Neural progenitor cell (in vitro differentiated cells): ENCODE results near the gene TRAF1.

Source experiments
- EZH2 ChIP-seq: fragments of 200-600 bp; sonication (generic); IDR thresholded peaks from 2 replicates; pipeline ENCODE4 v1.6.1; 2017; ENCODE audit warnings: antibody characterized with exemption, mild to moderate bottlenecking, moderate library complexity
- EZH2phosphoT487 ChIP-seq: fragments of 200-600 bp; sonication (generic); IDR thresholded peaks from 2 replicates; pipeline ENCODE4 v1.6.1; 2017; ENCODE audit warnings: antibody characterized with exemption
- TF ChIP-seq, protein P1 (sequence below): fragments of 200-600 bp; sonication (generic); IDR thresholded peaks from 2 replicates; pipeline ENCODE4 v1.5.1; 2017; ENCODE audit warnings: antibody characterized with exemption, mild to moderate bottlenecking

GRCh38 chr9:120917929-120918762, 8.4 kb downstream of the TRAF1 start:
- no peak for TF ChIP-seq EZH2
- TF ChIP-seq, protein P1, sequence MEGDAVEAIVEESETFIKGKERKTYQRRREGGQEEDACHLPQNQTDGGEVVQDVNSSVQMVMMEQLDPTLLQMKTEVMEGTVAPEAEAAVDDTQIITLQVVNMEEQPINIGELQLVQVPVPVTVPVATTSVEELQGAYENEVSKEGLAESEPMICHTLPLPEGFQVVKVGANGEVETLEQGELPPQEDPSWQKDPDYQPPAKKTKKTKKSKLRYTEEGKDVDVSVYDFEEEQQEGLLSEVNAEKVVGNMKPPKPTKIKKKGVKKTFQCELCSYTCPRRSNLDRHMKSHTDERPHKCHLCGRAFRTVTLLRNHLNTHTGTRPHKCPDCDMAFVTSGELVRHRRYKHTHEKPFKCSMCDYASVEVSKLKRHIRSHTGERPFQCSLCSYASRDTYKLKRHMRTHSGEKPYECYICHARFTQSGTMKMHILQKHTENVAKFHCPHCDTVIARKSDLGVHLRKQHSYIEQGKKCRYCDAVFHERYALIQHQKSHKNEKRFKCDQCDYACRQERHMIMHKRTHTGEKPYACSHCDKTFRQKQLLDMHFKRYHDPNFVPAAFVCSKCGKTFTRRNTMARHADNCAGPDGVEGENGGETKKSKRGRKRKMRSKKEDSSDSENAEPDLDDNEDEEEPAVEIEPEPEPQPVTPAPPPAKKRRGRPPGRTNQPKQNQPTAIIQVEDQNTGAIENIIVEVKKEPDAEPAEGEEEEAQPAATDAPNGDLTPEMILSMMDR = no peak
- TF ChIP-seq EZH2phosphoT487 = no peak
